ENCODE measurements around the gene ALDOC. TPM values are rescaled to one million over a fixed set of nuclear protein-coding genes. Genes with fewer than 3 reads are reported as not detected.
A peak's percentile ranks its signal among the peaks of the same experiment; 100 is the strongest.

The ALDOC gene
- total and polyA plus RNA-seq, 2 donors (not counting 1 experiment from before 2014, with no cell fraction given) = 91.3 to 111 TPM

DNA sequence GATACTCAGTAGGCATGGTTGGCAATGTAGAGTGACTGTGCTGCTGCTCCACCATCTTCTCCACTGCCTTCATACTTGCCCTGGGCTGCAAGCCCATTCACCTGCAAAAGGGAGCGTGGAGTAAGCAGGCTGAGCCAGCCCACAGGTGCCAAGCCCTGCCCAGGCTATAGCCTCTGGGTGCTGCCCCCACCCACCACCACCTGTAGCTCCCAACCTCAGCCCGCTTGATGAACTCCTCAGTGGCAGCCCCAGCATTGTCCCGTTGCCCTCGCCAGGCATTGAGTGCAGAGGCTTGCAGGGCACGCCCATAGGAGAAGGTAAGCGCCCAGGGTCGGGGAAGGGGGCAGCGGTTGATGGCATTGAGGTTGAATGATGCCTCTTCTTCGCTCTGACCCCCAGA is 3.2 kb downstream of the ALDOC start:
- no peak for DNase-seq (ENCODE audit: low read depth in 2 of 2)
- H3K79me2 ChIP-seq (ENCODE audit: control insufficient read depth, insufficient read depth, low read length) = peaks cover 12% of the 10 kb centered on the region
- no peak overlapping the region for H3K4me3 ChIP-seq (replicated peaks in 1 of 4; ENCODE audit: control extremely low read depth in 1 of 4, insufficient read depth in 1 of 4, low read depth in 3 of 4, low read length in 4 of 4)
- no peaks in the 10 kb centered on the region for H4K20me1 ChIP-seq (ENCODE audit: control insufficient read depth, extremely low read depth, insufficient read depth, low read length)
- H3K36me3 ChIP-seq (ENCODE audit: control insufficient read depth, insufficient read depth, low read length) = peaks cover 6% of the 10 kb centered on the region
- no peaks in the 10 kb centered on the region for H3K9me3 ChIP-seq (ENCODE audit: control insufficient read depth, insufficient read depth, low read depth, low read length)
- TF ChIP-seq, protein P1, sequence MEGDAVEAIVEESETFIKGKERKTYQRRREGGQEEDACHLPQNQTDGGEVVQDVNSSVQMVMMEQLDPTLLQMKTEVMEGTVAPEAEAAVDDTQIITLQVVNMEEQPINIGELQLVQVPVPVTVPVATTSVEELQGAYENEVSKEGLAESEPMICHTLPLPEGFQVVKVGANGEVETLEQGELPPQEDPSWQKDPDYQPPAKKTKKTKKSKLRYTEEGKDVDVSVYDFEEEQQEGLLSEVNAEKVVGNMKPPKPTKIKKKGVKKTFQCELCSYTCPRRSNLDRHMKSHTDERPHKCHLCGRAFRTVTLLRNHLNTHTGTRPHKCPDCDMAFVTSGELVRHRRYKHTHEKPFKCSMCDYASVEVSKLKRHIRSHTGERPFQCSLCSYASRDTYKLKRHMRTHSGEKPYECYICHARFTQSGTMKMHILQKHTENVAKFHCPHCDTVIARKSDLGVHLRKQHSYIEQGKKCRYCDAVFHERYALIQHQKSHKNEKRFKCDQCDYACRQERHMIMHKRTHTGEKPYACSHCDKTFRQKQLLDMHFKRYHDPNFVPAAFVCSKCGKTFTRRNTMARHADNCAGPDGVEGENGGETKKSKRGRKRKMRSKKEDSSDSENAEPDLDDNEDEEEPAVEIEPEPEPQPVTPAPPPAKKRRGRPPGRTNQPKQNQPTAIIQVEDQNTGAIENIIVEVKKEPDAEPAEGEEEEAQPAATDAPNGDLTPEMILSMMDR (conservative IDR thresholded peaks at IDR 0.05 in 1 of 2, IDR thresholded peaks at IDR 0.05 in 1 of 2; ENCODE audit: low read depth in 1 of 2, low read length in 2 of 2) = no peak
- no peak for TF ChIP-seq EZH2 (IDR thresholded peaks at IDR 0.05; ENCODE audit: low read length, missing control alignments)
- H3K9ac ChIP-seq (ENCODE audit: insufficient read depth, low read length) = no peak overlapping the region
- H2AFZ ChIP-seq (ENCODE audit: low read length) = no peak overlapping the region
- no peak overlapping the region for H3K27ac ChIP-seq (ENCODE audit: insufficient read depth, low read length)
- H3K4me2 ChIP-seq (ENCODE audit: extremely low read depth, insufficient read depth, low read length) = no peak overlapping the region
- H3K27me3 ChIP-seq (ENCODE audit: control insufficient read depth, insufficient read depth, low read length) = no peaks in the 10 kb centered on the region
- H3K4me1 ChIP-seq (ENCODE audit: control insufficient read depth, extremely low read depth, insufficient read depth, low read length) = peaks cover 4% of the 10 kb centered on the region

DNA sequence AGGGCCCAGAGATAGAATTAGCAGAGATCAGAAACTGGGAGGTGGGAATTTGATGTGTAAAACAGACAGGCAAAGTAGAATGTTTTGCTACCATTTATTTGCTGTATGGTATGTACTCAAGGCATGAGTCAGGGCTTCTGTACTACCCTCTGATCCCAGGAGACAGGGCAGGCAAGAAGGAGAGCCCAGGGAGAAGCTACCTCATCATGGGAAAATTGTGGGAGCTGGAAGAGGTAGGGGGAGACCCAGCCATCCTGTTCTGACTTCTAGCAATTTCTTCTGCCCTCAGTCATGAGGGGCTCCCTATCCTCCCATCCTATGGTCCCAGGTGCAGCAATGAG is 3.7 kb downstream of the ALDOC start:
- Histone ChIP-seq H3K4me1 (ENCODE audit: control insufficient read depth, extremely low read depth, insufficient read depth, low read length) (peaks cover 4% of the 10 kb centered on the region), H2AFZ (ENCODE audit: low read length) (no peak overlapping the region)

DNA sequence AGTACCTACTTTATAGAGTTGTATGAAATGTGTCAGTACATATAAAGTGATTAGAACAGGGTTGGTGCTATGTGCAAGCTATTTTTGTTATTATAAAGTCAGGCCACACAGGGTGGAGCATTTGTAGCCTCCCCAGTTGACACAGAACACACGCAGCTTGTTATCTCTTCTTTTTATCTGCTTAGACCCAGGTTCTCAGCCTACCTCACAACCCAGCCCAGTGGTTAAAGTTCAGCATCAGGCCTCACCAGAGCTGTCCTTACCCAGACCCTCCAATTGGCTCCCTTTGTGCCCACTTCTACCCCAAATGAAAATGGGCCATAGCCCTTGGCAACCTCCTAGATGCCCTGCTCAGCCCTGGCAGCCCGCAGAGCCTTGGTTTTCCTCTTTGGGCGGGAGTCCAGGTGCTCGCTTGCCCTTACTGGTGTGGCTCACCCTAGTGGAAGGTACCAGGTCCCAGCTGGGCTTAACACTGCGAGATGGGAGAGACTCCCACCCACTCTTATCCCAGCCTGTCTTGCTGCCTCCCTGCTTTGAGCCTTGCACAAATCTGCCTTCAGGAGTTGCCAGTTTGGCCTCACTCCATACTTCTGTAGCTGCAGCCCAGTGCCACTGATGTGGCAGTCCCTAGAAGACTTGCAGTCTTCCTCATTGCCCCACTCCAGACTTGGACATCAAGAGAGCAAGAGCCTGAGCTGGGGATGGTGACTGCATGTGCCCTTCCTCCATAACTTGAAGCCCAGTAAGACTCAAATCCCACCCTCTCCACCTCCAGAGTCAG is 4.2 kb downstream of the ALDOC start:
- TF ChIP-seq, protein P1 (conservative IDR thresholded peaks at IDR 0.05 in 1 of 2, IDR thresholded peaks at IDR 0.05 in 1 of 2; ENCODE audit: low read depth in 1 of 2, low read length in 2 of 2) = no peak
- TF ChIP-seq EZH2 (IDR thresholded peaks at IDR 0.05; ENCODE audit: low read length, missing control alignments) = no peak
- DNase-seq (ENCODE audit: low read depth in 2 of 2) = no peak
- H3K4me3 ChIP-seq (replicated peaks in 1 of 4; ENCODE audit: control extremely low read depth in 1 of 4, insufficient read depth in 1 of 4, low read depth in 3 of 4, low read length in 4 of 4) = peak overlapping the region in 2 of 4 experiments; percentile 89
- H3K9me3 ChIP-seq (ENCODE audit: control insufficient read depth, insufficient read depth, low read depth, low read length) = no peaks in the 10 kb centered on the region
- no peak overlapping the region for H2AFZ ChIP-seq (ENCODE audit: low read length)
- peaks cover 5% of the 10 kb centered on the region for H3K36me3 ChIP-seq (ENCODE audit: control insufficient read depth, insufficient read depth, low read length)
- H3K27me3 ChIP-seq (ENCODE audit: control insufficient read depth, insufficient read depth, low read length) = no peaks in the 10 kb centered on the region
- H3K79me2 ChIP-seq (ENCODE audit: control insufficient read depth, insufficient read depth, low read length) = peaks cover 12% of the 10 kb centered on the region
- peaks cover 4% of the 10 kb centered on the region for H3K4me1 ChIP-seq (ENCODE audit: control insufficient read depth, extremely low read depth, insufficient read depth, low read length)
- no peak overlapping the region for H3K4me2 ChIP-seq (ENCODE audit: extremely low read depth, insufficient read depth, low read length)
- no peak overlapping the region for H3K27ac ChIP-seq (ENCODE audit: insufficient read depth, low read length)
- H3K9ac ChIP-seq (ENCODE audit: insufficient read depth, low read length) = no peak overlapping the region
- H4K20me1 ChIP-seq (ENCODE audit: control insufficient read depth, extremely low read depth, insufficient read depth, low read length) = no peaks in the 10 kb centered on the region

More for the DNA sequence above, 3.7 kb downstream of the ALDOC start:
- DNase-seq (ENCODE audit: low read depth in 2 of 2) = no peak
- Histone ChIP-seq H3K36me3 (ENCODE audit: control insufficient read depth, insufficient read depth, low read length) (peaks cover 5% of the 10 kb centered on the region), H3K4me2 (ENCODE audit: extremely low read depth, insufficient read depth, low read length) (no peak overlapping the region), H3K9me3 (ENCODE audit: control insufficient read depth, insufficient read depth, low read depth, low read length) (no peaks in the 10 kb centered on the region), H4K20me1 (ENCODE audit: control insufficient read depth, extremely low read depth, insufficient read depth, low read length) (no peaks in the 10 kb centered on the region), H3K79me2 (ENCODE audit: control insufficient read depth, insufficient read depth, low read length) (peaks cover 12% of the 10 kb centered on the region), H3K9ac (ENCODE audit: insufficient read depth, low read length) (no peak overlapping the region), H3K27me3 (ENCODE audit: control insufficient read depth, insufficient read depth, low read length) (no peaks in the 10 kb centered on the region), H3K27ac (ENCODE audit: insufficient read depth, low read length) (no peak overlapping the region), H3K4me3 (replicated peaks in 1 of 4; ENCODE audit: control extremely low read depth in 1 of 4, insufficient read depth in 1 of 4, low read depth in 3 of 4, low read length in 4 of 4) (no peak overlapping the region)
- no peak for TF ChIP-seq EZH2 (IDR thresholded peaks at IDR 0.05; ENCODE audit: low read length, missing control alignments)
- TF ChIP-seq, protein P1 (conservative IDR thresholded peaks at IDR 0.05 in 1 of 2, IDR thresholded peaks at IDR 0.05 in 1 of 2; ENCODE audit: low read depth in 1 of 2, low read length in 2 of 2) = no peak

All from fibroblast of lung (primary cell).